WERI-Rb-1 (cell line): Measurements from ENCODE around the gene ADGRG1.

Experiments used
- DNase-seq: peaks from one replicate; pipeline ENCODE4 v3.0.0-alpha.2; 2020
- H3K27ac ChIP-seq: fragments of 250-450 bp; sonication (Bioruptor Pico); 2 replicates; pipeline ENCODE4 v1.5.1; 2020; ENCODE audit warnings: mild to moderate bottlenecking, moderate library complexity
- H3K27me3 ChIP-seq: fragments of 250-450 bp; sonication (Bioruptor Pico); 2 replicates; pipeline ENCODE4 v1.5.1; 2021; ENCODE audit warnings: mild to moderate bottlenecking, low read depth, moderate library complexity; ENCODE audit not compliant: insufficient read depth, severe bottlenecking
- H3K36me3 ChIP-seq: fragments of 250-450 bp; sonication (Bioruptor Pico); 2 replicates; pipeline ENCODE4 v1.5.1; 2020; ENCODE audit warnings: mild to moderate bottlenecking, moderate library complexity
- H3K4me3 ChIP-seq: 2 replicates; pipeline ENCODE4 v1.5.1; 2011; ENCODE audit warnings: low read depth, mild to moderate bottlenecking, control low read depth, low read length
- H3K9me3 ChIP-seq: fragments of 250-450 bp; sonication (Bioruptor Pico); 2 replicates; pipeline ENCODE4 v1.5.1; 2021; ENCODE audit warnings: mild to moderate bottlenecking, moderate library complexity; ENCODE audit not compliant: severe bottlenecking
- CTCF ChIP-seq: IDR thresholded peaks from 2 replicates; pipeline ENCODE4 v1.5.1; 2011; ENCODE audit warnings: low read depth, mild to moderate bottlenecking, control low read depth, inconsistent platforms, low read length

The ADGRG1 gene

GRCh38 chr16:57642160-57643135 lies 14.0 kb downstream of the ADGRG1 start:
- no peak overlapping the region for H3K4me3 ChIP-seq
- H3K27me3 ChIP-seq = no peaks in the 10 kb centered on the region
- no peak for DNase-seq
- no peak for TF ChIP-seq CTCF
- H3K27ac ChIP-seq = no peak overlapping the region
- H3K36me3 ChIP-seq = no peaks in the 10 kb centered on the region
- no peaks in the 10 kb centered on the region for H3K9me3 ChIP-seq

- no peak for DNase-seq
- H3K27me3 ChIP-seq = no peaks in the 10 kb centered on the region
- H3K9me3 ChIP-seq = no peaks in the 10 kb centered on the region
- no peaks in the 10 kb centered on the region for H3K36me3 ChIP-seq
- TF ChIP-seq CTCF = no peak
- no peak overlapping the region for H3K27ac ChIP-seq
- H3K4me3 ChIP-seq = no peak overlapping the region
These were observed 14.9 kb downstream of the ADGRG1 start for GRCh38 chr16:57643147-57643874.

GRCh38 chr16:57643910-57644309 lies 15.5 kb downstream of the ADGRG1 start:
- H3K9me3 ChIP-seq = no peaks in the 10 kb centered on the region
- no peaks in the 10 kb centered on the region for H3K27me3 ChIP-seq
- no peaks in the 10 kb centered on the region for H3K36me3 ChIP-seq
- no peak for TF ChIP-seq CTCF
- no peak for DNase-seq
- no peak overlapping the region for H3K4me3 ChIP-seq
- H3K27ac ChIP-seq = no peak overlapping the region

- H3K27ac ChIP-seq = no peak overlapping the region
- H3K4me3 ChIP-seq = no peak overlapping the region
- no peaks in the 10 kb centered on the region for H3K9me3 ChIP-seq
- no peak for DNase-seq
- no peak for TF ChIP-seq CTCF
- H3K27me3 ChIP-seq = no peaks in the 10 kb centered on the region
- H3K36me3 ChIP-seq = no peaks in the 10 kb centered on the region
These were observed 16.1 kb downstream of the ADGRG1 start for GRCh38 chr16:57644383-57645014.

GRCh38 chr16:57645169-57645568 lies 16.7 kb downstream of the ADGRG1 start:
- Histone ChIP-seq H3K4me3 (no peak overlapping the region), H3K27me3 (no peaks in the 10 kb centered on the region), H3K9me3 (no peaks in the 10 kb centered on the region), H3K27ac (no peak overlapping the region), H3K36me3 (no peaks in the 10 kb centered on the region)
- no peak for TF ChIP-seq CTCF
- DNase-seq = no peak
